Measurements from ENCODE around the gene ATP13A4.

ATP13A4 gene

GRCh38 chr3:193589129-193589528, 34.4 kb upstream of the ATP13A4 start:
- TF ChIP-seq USF1 (IDR thresholded peaks at IDR 0.05) (no peak), REST (IDR thresholded peaks at IDR 0.05; ENCODE audit: low read depth) (no peak), EP300 (IDR thresholded peaks at IDR 0.05; ENCODE audit: borderline replicate concordance) (no peak), TEAD4 (IDR thresholded peaks at IDR 0.05) (no peak), TAF1 (IDR thresholded peaks at IDR 0.05; ENCODE audit: low read depth) (no peak), RAD21 (IDR thresholded peaks at IDR 0.05; ENCODE audit: low read depth) (no peak), NFIC (IDR thresholded peaks at IDR 0.05) (no peak), ZBTB7A (IDR thresholded peaks at IDR 0.05; ENCODE audit: low read depth) (no peak), FOXM1 (IDR thresholded peaks at IDR 0.05; ENCODE audit: borderline replicate concordance, low read depth) (no peak), EGR1 (IDR thresholded peaks at IDR 0.05) (no peak), MAX (IDR thresholded peaks at IDR 0.05) (no peak), YY1 (IDR thresholded peaks at IDR 0.05; ENCODE audit: low read depth) (no peak), CREB1 (IDR thresholded peaks at IDR 0.05; ENCODE audit: low read depth) (no peak), CEBPB (IDR thresholded peaks at IDR 0.05) (no peak), TCF12 (IDR thresholded peaks at IDR 0.05; ENCODE audit: low read depth) (no peak)

- TF ChIP-seq FOXM1 (IDR thresholded peaks at IDR 0.05; ENCODE audit: borderline replicate concordance, low read depth): no peak
- no peak for TF ChIP-seq EGR1 (IDR thresholded peaks at IDR 0.05)
- no peak for TF ChIP-seq USF1 (IDR thresholded peaks at IDR 0.05)
- no peak for TF ChIP-seq CEBPB (IDR thresholded peaks at IDR 0.05)
- TF ChIP-seq REST (IDR thresholded peaks at IDR 0.05; ENCODE audit: low read depth): no peak
- no peak for TF ChIP-seq TEAD4 (IDR thresholded peaks at IDR 0.05)
- no peak for TF ChIP-seq EP300 (IDR thresholded peaks at IDR 0.05; ENCODE audit: borderline replicate concordance)
- TF ChIP-seq RAD21 (IDR thresholded peaks at IDR 0.05; ENCODE audit: low read depth): no peak
- TF ChIP-seq NFIC (IDR thresholded peaks at IDR 0.05): no peak
- TF ChIP-seq MAX (IDR thresholded peaks at IDR 0.05): no peak
- no peak for TF ChIP-seq TCF12 (IDR thresholded peaks at IDR 0.05; ENCODE audit: low read depth)
These were observed 31.8 kb upstream of the ATP13A4 start for GRCh38 chr3:193586526-193586925.

- TF ChIP-seq EP300 (IDR thresholded peaks at IDR 0.05; ENCODE audit: borderline replicate concordance) (no peak), YY1 (IDR thresholded peaks at IDR 0.05; ENCODE audit: low read depth) (no peak), CREB1 (IDR thresholded peaks at IDR 0.05; ENCODE audit: low read depth) (no peak), EGR1 (IDR thresholded peaks at IDR 0.05) (no peak), REST (IDR thresholded peaks at IDR 0.05; ENCODE audit: low read depth) (no peak), TAF1 (IDR thresholded peaks at IDR 0.05; ENCODE audit: low read depth) (no peak), TCF12 (IDR thresholded peaks at IDR 0.05; ENCODE audit: low read depth) (no peak), MAX (IDR thresholded peaks at IDR 0.05) (no peak), CEBPB (IDR thresholded peaks at IDR 0.05) (no peak), USF1 (IDR thresholded peaks at IDR 0.05) (no peak), RAD21 (IDR thresholded peaks at IDR 0.05; ENCODE audit: low read depth) (no peak)
These were observed 30.8 kb upstream of the ATP13A4 start for GRCh38 chr3:193585530-193585929.

- no peak for TF ChIP-seq USF1 (IDR thresholded peaks at IDR 0.05)
These were observed 19.9 kb upstream of the ATP13A4 start for GRCh38 chr3:193574488-193575070.

Data from Ishikawa (cell line).